Activated CD4-positive, alpha-beta memory T cell treated with anti-CD3 and anti-CD28 coated beads for 36 hours (primary cell): ENCODE data around the gene DKKL1. TPM values are rescaled to one million over a fixed set of nuclear protein-coding genes. Genes with fewer than 3 reads are reported as not detected.

Source experiments
- CTCF ChIA-PET: fragments of 350-600 bp; sonication (Branson Sonifier 250); formaldehyde crosslinking; loops from one replicate; lab custom pipeline; 2021; ENCODE audit warnings: antibody characterized with exemption, inconsistent platforms; lab: Charles Lee
- POLR2A ChIA-PET: fragments of 350-600 bp; sonication (Branson Sonifier 250); formaldehyde crosslinking; loops from one replicate; lab custom pipeline; 2021; ENCODE audit warnings: antibody characterized with exemption; lab: Charles Lee
- DNase-seq: peaks from one replicate; pipeline ENCODE4 v3.0.0-alpha.2; 2020
- H3K27ac Mint-ChIP-seq: one replicate; pipeline ENCODE4 v1.8.0; 2021; ENCODE audit warnings: mixed read lengths
- H3K27me3 Mint-ChIP-seq: one replicate; pipeline ENCODE4 v1.8.0; 2021; ENCODE audit warnings: mixed read lengths
- H3K36me3 Mint-ChIP-seq: one replicate; pipeline ENCODE4 v1.8.0; 2021; ENCODE audit warnings: mixed read lengths
- H3K4me1 Mint-ChIP-seq: one replicate; pipeline ENCODE4 v1.8.0; 2021; ENCODE audit warnings: low read depth, mixed read lengths
- H3K4me3 Mint-ChIP-seq: one replicate; pipeline ENCODE4 v1.8.0; 2021; ENCODE audit warnings: mild to moderate bottlenecking, mixed read lengths
- H3K9me3 Mint-ChIP-seq: one replicate; pipeline ENCODE4 v1.8.0; 2021; ENCODE audit warnings: mixed read lengths
- intact Hi-C: fragments of 100-400 bp; cut with micrococcal nuclease; formaldehyde crosslinking; loops from one replicate; pipeline ENCODE4 v1.15.1; 2023
- total RNA-seq, 2 experiments: library from RNA; stranded (reverse); gene quantifications; one replicate each; pipeline ENCODE4 v1.2.3, GENCODE V29; 2021

Gene DKKL1
- total RNA-seq, 2 experiments from 2014 or later = not detected

GRCh38 chr19:49421039-49421877 lies 57.6 kb downstream of the DKKL1 start:
- Mint-ChIP-seq H3K36me3 (no peaks in the 10 kb centered on the region), H3K27ac (no peak overlapping the region), H3K4me1 (peaks cover 28% of the 10 kb centered on the region), H3K27me3 (peaks cover 57% of the 10 kb centered on the region), H3K9me3 (no peaks in the 10 kb centered on the region), H3K4me3 (peak overlapping the region; percentile 28)
- POLR2A ChIA-PET = interaction anchor here (1.3 kb wide), 1 partner anchor 12 kb away, joined by 3 read pairs; no protein-coding TSS in a partner anchor
- intact Hi-C loops = no loop called here
- peak; percentile 68 for DNase-seq
- CTCF ChIA-PET = interaction anchor here (0.8 to 1.7 kb wide), 6 partner anchors 10 to 323 kb away, joined by 3 to 5 read pairs (median 4); no protein-coding TSS in a partner anchor

GRCh38 chr19:49421878-49422202 lies 58.2 kb downstream of the DKKL1 start:
- DNase-seq = no peak
- H3K9me3 Mint-ChIP-seq = no peaks in the 10 kb centered on the region
- H3K27me3 Mint-ChIP-seq = peaks cover 63% of the 10 kb centered on the region
- CTCF ChIA-PET = interaction anchor here (0.9 to 1.7 kb wide), 4 partner anchors 9 to 18 kb away, joined by 3 to 5 read pairs (median 4); no protein-coding TSS in a partner anchor
- intact Hi-C loops = no loop called here
- H3K4me1 Mint-ChIP-seq = peaks cover 32% of the 10 kb centered on the region
- H3K4me3 Mint-ChIP-seq = peak overlapping the region; percentile 28
- H3K27ac Mint-ChIP-seq = no peak overlapping the region
- POLR2A ChIA-PET = interaction anchor here (1.3 kb wide), 1 partner anchor 13 kb away, joined by 3 read pairs; no protein-coding TSS in a partner anchor
- no peaks in the 10 kb centered on the region for H3K36me3 Mint-ChIP-seq

DNA sequence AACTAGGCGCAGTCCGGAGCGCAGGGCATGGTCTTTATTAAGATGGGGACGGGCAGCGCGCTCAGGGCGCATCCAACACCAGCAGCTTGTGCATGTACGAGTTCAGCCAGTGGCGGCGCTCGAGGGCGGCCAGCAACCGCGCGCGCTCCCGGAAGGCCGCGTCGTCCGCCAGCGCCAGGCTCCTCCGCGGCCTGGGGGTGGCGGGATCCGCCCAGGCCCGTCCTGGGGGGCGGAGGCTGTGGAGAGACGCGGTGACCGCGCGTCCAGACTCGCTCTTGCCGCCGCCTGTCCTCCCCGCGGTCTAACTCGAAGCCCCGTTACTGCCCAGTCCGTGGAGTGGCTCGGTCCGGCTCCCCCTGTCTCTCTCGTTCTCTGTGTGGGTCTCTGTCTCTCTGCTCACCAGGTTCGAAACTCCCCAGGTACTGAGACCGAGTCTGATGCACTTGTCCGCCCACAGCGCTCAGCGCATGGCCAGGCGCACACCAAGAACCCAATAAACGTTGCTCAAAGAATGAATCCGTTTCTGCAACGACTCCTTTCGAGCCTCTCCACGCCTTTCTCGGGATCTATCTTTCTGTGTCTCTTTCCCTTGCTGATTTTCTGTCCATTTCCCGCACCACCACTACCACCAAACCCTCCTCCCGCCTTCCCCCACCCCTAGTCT lies 58.9 kb downstream of the DKKL1 start:
- intact Hi-C loops = no loop called here
- POLR2A ChIA-PET = interaction anchor here (1.3 kb wide), 1 partner anchor 13 kb away, joined by 3 read pairs; no protein-coding TSS in a partner anchor
- H3K27me3 Mint-ChIP-seq = peaks cover 69% of the 10 kb centered on the region
- no peak overlapping the region for H3K27ac Mint-ChIP-seq
- H3K36me3 Mint-ChIP-seq = no peaks in the 10 kb centered on the region
- H3K9me3 Mint-ChIP-seq = no peaks in the 10 kb centered on the region
- DNase-seq = peak; percentile 79
- peaks cover 36% of the 10 kb centered on the region for H3K4me1 Mint-ChIP-seq
- CTCF ChIA-PET = interaction anchor here (0.9 to 1.7 kb wide), 3 partner anchors 11 to 17 kb away, joined by 3 to 5 read pairs (median 4); no protein-coding TSS in a partner anchor
- peak overlapping the region; percentile 60 for H3K4me3 Mint-ChIP-seq

DNA sequence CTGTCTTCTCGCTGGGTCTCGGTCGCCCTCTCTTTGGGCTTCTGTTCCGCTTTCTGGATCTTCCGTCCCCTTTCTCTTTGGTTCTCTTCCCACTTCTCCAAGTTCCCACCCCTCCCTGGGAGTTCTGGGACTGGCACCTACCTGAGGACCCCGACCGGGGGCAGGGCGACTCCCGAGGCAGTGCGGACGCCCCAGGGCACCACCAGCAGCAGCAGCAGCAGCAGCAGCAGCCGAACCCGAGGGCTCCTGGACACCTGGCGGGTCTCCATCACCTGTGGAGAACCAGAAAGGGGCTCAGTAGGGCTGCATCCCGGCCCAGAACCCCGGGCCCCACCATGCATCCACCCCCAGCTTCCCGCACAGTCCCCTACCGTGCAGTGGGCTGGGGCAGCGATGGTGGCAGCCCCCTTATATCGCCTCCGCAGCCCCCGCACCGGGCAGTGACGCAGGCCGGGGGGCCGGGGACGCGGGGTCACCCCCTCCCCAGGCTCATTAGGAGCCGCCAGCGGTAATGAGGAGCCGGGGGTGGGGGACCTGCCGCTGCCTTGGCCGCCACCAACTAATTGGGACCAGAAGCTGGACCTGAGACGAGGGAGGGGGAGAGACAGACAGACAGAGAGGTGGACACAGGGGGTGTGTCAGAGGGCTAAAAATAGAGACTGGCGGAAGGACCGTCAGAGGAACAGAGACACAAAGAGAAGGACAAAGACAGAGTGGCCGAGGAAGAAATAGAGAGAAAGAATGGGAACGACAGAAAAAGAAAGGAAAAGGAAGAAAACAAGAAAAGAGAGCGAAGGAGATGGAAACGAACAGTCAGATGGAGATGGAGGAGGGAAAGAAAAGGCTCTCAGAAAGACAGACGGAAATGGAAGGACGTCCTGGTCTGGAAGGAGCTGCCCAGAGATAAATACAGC lies 59.7 kb downstream of the DKKL1 start, which contains the start of gene PTH2:
TSS of gene PTH2 (minus strand) at position 371 of the 914 bp plus-strand sequence. CDS start at position 269, 102 bp downstream.
- Mint-ChIP-seq H3K9me3 (no peaks in the 10 kb centered on the region), H3K4me3 (peak within 1 kb of the TSS; percentile 60), H3K27me3 (peaks cover 73% of the 10 kb centered on the region), H3K36me3 (no peaks in the 10 kb centered on the region), H3K27ac (no peak within 1 kb of the TSS), H3K4me1 (peaks cover 43% of the 10 kb centered on the region)
- ChIA-PET CTCF (interaction anchor here (1.2 to 1.7 kb wide), 4 partner anchors 13 to 293 kb away, joined by 3 to 5 read pairs (median 4); no protein-coding TSS in a partner anchor), POLR2A (no interaction called here)
- DNase-seq = no peak
- intact Hi-C loops = no loop called here

- intact Hi-C loops = no loop called here
- Mint-ChIP-seq H3K9me3 (no peaks in the 10 kb centered on the region), H3K4me1 (peaks cover 47% of the 10 kb centered on the region), H3K27me3 (peaks cover 77% of the 10 kb centered on the region), H3K4me3 (peak overlapping the region; percentile 1), H3K36me3 (no peaks in the 10 kb centered on the region), H3K27ac (no peak overlapping the region)
- ChIA-PET POLR2A (no interaction called here), CTCF (interaction anchor here (1.2 to 1.5 kb wide), 3 partner anchors 14 to 294 kb away, joined by 3 to 5 read pairs (median 4); no protein-coding TSS in a partner anchor)
- DNase-seq = no peak
Observed at GRCh38 chr19:49423985-49424303, 60.3 kb downstream of the DKKL1 start.

Other genes with a start within 250 kb of the DKKL1 start
- 1 to 10 TPM; 5.1 to 5.6 TPM for gene LIN7B, start 249.5 kb upstream of the DKKL1 start, total RNA-seq
- gene C19orf73, start 244.7 kb upstream of the DKKL1 start, total RNA-seq = 1 to 10 TPM; 1.4 TPM
- gene PPFIA3, start 244.3 kb upstream of the DKKL1 start, total RNA-seq = 1 to 10 TPM; 3.5 to 5.0 TPM
- not detected for gene HRC, start 208.5 kb upstream of the DKKL1 start, total RNA-seq
- gene TRPM4, start 206.1 kb upstream of the DKKL1 start, total RNA-seq = 1 to 10 TPM; 1.1 to 1.2 TPM
- gene SLC6A16, start 38.7 kb upstream of the DKKL1 start, total RNA-seq = 1 to 10 TPM; 1.0 to 1.3 TPM
- gene CD37, start 28.5 kb upstream of the DKKL1 start, total RNA-seq = 100 to 1,000 TPM; 178 to 181 TPM
- gene TEAD2, start 1.5 kb upstream of the DKKL1 start, total RNA-seq = not detected
- gene KASH5, start 24.4 kb downstream of the DKKL1 start, total RNA-seq = 1 to 10 TPM; 2.3 to 2.6 TPM
- gene PTH2, start 59.6 kb downstream of the DKKL1 start, total RNA-seq = not detected
- not detected for gene GFY, start 61.5 kb downstream of the DKKL1 start, total RNA-seq
- under 1 TPM in 1 of 2 experiments, not detected in 1; 0.17 TPM for gene SLC17A7, start 77.7 kb downstream of the DKKL1 start, total RNA-seq
- 100 to 1,000 TPM; 117 to 129 TPM for gene PIH1D1, start 87.9 kb downstream of the DKKL1 start, total RNA-seq
- 10 to 100 TPM; 43.7 to 44.2 TPM for gene ALDH16A1, start 89.3 kb downstream of the DKKL1 start, total RNA-seq
- 10 to 100 TPM; 50.1 to 51.0 TPM for gene FLT3LG, start 110.3 kb downstream of the DKKL1 start, total RNA-seq
- 1,000 to 10,000 TPM; 4,276 to 4,379 TPM for gene RPL13A, start 123.7 kb downstream of the DKKL1 start, total RNA-seq
- gene RPS11, start 132.6 kb downstream of the DKKL1 start, total RNA-seq = 1,000 to 10,000 TPM; 3,093 to 3,130 TPM
- 10 to 100 TPM; 13.2 to 17.2 TPM for gene FCGRT, start 148.8 kb downstream of the DKKL1 start, total RNA-seq
- 1 to 10 TPM; 6.3 to 6.5 TPM for gene RCN3, start 164.1 kb downstream of the DKKL1 start, total RNA-seq
- gene NOSIP, start 216.7 kb downstream of the DKKL1 start, total RNA-seq = 10 to 100 TPM; 80.3 to 84.3 TPM
- 1 to 10 TPM in 1 of 2 experiments, under 1 TPM in 1; 0.85 to 1.5 TPM for gene PRRG2, start 217.4 kb downstream of the DKKL1 start, total RNA-seq
- 10 to 100 TPM; 19.9 to 22.4 TPM for gene PRR12, start 227.3 kb downstream of the DKKL1 start, total RNA-seq